Measurements from ENCODE around the gene KLF7. TPM values are rescaled to one million over a fixed set of nuclear protein-coding genes. Genes with fewer than 3 reads are reported as not detected.

The KLF7 gene
- polyA plus RNA-seq, 1 donor from 2014 or later = 31.5 TPM

DNA sequence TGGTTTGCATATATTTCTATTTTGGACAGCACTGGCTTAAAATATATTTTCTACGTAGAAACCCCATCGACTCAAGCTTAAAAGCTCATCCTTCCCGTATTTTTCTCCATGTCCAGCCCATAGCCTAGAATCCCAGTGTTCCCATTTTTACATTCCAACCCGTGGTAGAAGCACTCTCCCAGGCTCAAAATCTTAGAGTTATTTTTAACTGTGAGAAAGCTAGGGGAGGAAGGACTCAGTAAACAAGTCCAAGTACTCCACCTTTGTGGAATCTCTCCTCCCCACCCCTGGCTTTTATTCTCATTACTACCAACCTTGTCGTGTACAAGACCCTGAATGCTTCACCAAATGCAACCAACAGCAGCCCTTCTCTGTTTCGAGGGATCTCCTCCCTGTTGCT is 69.8 kb downstream of the KLF7 start (continued):
- no peak for TF ChIP-seq EP300 (conservative IDR thresholded peaks at IDR 0.05; ENCODE audit: poor library complexity, severe bottlenecking)

DNA sequence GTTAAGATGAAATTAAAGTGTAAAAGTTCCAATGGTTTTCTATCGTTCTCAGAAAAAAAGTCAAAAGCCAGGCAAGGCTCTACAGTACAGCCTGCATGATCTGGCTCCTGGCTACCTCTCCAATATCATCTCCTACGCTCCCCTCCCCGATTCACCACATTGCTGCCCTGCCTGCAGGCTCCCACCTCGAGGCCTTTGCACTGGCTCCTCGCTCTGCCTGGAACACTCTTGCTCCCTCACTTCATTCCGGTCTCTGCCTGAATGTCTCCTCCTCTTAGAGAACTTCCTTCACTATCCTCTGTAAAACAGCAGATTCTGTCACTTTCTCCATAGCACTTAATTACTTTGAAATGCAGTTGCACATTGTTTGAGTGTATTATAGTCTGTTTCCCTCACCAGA is 72.5 kb downstream of the KLF7 start:
- Histone ChIP-seq H3K9me3 (ENCODE audit: low read length) (no peaks in the 10 kb centered on the region), H3K27me3 (ENCODE audit: insufficient read depth, low read depth, low read length) (no peaks in the 10 kb centered on the region), H3K9ac (ENCODE audit: low read length) (no peak overlapping the region), H3K36me3 (ENCODE audit: insufficient read depth, low read length) (no peaks in the 10 kb centered on the region), H3K27ac (ENCODE audit: low read length) (peak overlapping the region; percentile 3), H3K79me2 (replicated peaks; ENCODE audit: insufficient read depth, low read length) (peaks cover 97% of the 10 kb centered on the region), H2AFZ (ENCODE audit: low read depth, low read length) (no peak overlapping the region), H4K20me1 (ENCODE audit: insufficient read depth) (peaks cover 18% of the 10 kb centered on the region), H3F3A (ENCODE audit: insufficient read depth, low read length, poor library complexity, severe bottlenecking) (no peaks in the 10 kb centered on the region), H3K9me2 (ENCODE audit: insufficient read depth, low read length) (no peaks in the 10 kb centered on the region), H3K4me3 (ENCODE audit: low read length) (peak overlapping the region; percentile 11), H3K4me2 (ENCODE audit: low read length) (no peak overlapping the region)
- TF ChIP-seq MXI1 (conservative IDR thresholded peaks at IDR 0.05; ENCODE audit: poor library complexity, severe bottlenecking) (no peak), SMC3 (conservative IDR thresholded peaks at IDR 0.05; ENCODE audit: poor library complexity) (no peak), EP300 (conservative IDR thresholded peaks at IDR 0.05; ENCODE audit: poor library complexity, severe bottlenecking) (no peak), EZH2 (IDR thresholded peaks at IDR 0.05; ENCODE audit: borderline replicate concordance, insufficient read depth, low read length, poor library complexity, severe bottlenecking) (no peak), RAD21 (conservative IDR thresholded peaks at IDR 0.05) (no peak), TAF1 (IDR thresholded peaks at IDR 0.05; ENCODE audit: low read depth) (no peak), POLR2AphosphoS5 (IDR thresholded peaks at IDR 0.05) (no peak)
- TF ChIP-seq, protein P1, sequence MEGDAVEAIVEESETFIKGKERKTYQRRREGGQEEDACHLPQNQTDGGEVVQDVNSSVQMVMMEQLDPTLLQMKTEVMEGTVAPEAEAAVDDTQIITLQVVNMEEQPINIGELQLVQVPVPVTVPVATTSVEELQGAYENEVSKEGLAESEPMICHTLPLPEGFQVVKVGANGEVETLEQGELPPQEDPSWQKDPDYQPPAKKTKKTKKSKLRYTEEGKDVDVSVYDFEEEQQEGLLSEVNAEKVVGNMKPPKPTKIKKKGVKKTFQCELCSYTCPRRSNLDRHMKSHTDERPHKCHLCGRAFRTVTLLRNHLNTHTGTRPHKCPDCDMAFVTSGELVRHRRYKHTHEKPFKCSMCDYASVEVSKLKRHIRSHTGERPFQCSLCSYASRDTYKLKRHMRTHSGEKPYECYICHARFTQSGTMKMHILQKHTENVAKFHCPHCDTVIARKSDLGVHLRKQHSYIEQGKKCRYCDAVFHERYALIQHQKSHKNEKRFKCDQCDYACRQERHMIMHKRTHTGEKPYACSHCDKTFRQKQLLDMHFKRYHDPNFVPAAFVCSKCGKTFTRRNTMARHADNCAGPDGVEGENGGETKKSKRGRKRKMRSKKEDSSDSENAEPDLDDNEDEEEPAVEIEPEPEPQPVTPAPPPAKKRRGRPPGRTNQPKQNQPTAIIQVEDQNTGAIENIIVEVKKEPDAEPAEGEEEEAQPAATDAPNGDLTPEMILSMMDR (IDR thresholded peaks at IDR 0.05; ENCODE audit: poor library complexity, severe bottlenecking) = no peak
- TF ChIP-seq, protein P2, sequence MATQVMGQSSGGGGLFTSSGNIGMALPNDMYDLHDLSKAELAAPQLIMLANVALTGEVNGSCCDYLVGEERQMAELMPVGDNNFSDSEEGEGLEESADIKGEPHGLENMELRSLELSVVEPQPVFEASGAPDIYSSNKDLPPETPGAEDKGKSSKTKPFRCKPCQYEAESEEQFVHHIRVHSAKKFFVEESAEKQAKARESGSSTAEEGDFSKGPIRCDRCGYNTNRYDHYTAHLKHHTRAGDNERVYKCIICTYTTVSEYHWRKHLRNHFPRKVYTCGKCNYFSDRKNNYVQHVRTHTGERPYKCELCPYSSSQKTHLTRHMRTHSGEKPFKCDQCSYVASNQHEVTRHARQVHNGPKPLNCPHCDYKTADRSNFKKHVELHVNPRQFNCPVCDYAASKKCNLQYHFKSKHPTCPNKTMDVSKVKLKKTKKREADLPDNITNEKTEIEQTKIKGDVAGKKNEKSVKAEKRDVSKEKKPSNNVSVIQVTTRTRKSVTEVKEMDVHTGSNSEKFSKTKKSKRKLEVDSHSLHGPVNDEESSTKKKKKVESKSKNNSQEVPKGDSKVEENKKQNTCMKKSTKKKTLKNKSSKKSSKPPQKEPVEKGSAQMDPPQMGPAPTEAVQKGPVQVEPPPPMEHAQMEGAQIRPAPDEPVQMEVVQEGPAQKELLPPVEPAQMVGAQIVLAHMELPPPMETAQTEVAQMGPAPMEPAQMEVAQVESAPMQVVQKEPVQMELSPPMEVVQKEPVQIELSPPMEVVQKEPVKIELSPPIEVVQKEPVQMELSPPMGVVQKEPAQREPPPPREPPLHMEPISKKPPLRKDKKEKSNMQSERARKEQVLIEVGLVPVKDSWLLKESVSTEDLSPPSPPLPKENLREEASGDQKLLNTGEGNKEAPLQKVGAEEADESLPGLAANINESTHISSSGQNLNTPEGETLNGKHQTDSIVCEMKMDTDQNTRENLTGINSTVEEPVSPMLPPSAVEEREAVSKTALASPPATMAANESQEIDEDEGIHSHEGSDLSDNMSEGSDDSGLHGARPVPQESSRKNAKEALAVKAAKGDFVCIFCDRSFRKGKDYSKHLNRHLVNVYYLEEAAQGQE (IDR thresholded peaks at IDR 0.05; ENCODE audit: borderline replicate concordance) = no peak

DNA sequence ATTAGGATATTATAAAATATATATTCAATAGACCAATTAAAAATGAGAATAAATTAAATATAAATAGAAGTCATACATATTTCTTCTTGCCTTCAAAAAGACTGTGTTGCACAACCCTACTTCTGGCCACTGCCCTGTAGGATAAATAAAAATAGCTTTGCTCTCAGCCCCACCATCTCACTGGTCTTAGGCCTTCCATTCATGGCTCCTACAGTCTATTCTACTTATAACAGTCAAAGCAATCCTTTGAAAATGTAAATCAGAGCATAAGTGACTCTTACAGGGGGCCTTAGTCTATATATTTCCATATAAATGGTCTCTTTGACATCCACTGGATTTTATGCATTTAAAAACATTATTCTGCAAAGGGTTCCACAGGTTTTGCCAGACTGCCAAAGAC is 72.9 kb downstream of the KLF7 start:
- Histone ChIP-seq H3K79me2 (replicated peaks; ENCODE audit: insufficient read depth, low read length) (peaks cover 97% of the 10 kb centered on the region), H3K9me2 (ENCODE audit: insufficient read depth, low read length) (no peaks in the 10 kb centered on the region), H3K27ac (ENCODE audit: low read length) (no peak overlapping the region), H3K27me3 (ENCODE audit: insufficient read depth, low read depth, low read length) (no peaks in the 10 kb centered on the region), H3K9me3 (ENCODE audit: low read length) (no peaks in the 10 kb centered on the region), H3K4me3 (ENCODE audit: low read length) (no peak overlapping the region), H3K4me2 (ENCODE audit: low read length) (no peak overlapping the region), H3K9ac (ENCODE audit: low read length) (no peak overlapping the region), H3K36me3 (ENCODE audit: insufficient read depth, low read length) (no peaks in the 10 kb centered on the region), H2AFZ (ENCODE audit: low read depth, low read length) (no peak overlapping the region), H4K20me1 (ENCODE audit: insufficient read depth) (peaks cover 18% of the 10 kb centered on the region), H3F3A (ENCODE audit: insufficient read depth, low read length, poor library complexity, severe bottlenecking) (no peaks in the 10 kb centered on the region)
- TF ChIP-seq SMC3 (conservative IDR thresholded peaks at IDR 0.05; ENCODE audit: poor library complexity) (no peak), POLR2AphosphoS5 (IDR thresholded peaks at IDR 0.05) (no peak), EP300 (conservative IDR thresholded peaks at IDR 0.05; ENCODE audit: poor library complexity, severe bottlenecking) (no peak), MXI1 (conservative IDR thresholded peaks at IDR 0.05; ENCODE audit: poor library complexity, severe bottlenecking) (no peak), TAF1 (IDR thresholded peaks at IDR 0.05; ENCODE audit: low read depth) (no peak), RAD21 (conservative IDR thresholded peaks at IDR 0.05) (no peak), EZH2 (IDR thresholded peaks at IDR 0.05; ENCODE audit: borderline replicate concordance, insufficient read depth, low read length, poor library complexity, severe bottlenecking) (no peak)
- TF ChIP-seq, protein P1 (IDR thresholded peaks at IDR 0.05; ENCODE audit: poor library complexity, severe bottlenecking) = no peak
- TF ChIP-seq, protein P2 (IDR thresholded peaks at IDR 0.05; ENCODE audit: borderline replicate concordance) = no peak
